ENCODE results near the gene PTPRU. TPM values are rescaled to one million over a fixed set of nuclear protein-coding genes. Genes with fewer than 3 reads are reported as not detected.
A peak's percentile ranks its signal among the peaks of the same experiment; 100 is the strongest.

The PTPRU gene
- total RNA-seq, 1 experiment from 2014 or later: 25.7 TPM

- BruUV-seq (replicated peaks): no TSS peak
- H3K4me1 ChIP-seq (ENCODE audit: insufficient read depth, low read length): peaks cover 13% of the 10 kb centered on the region
- no peaks in the 10 kb centered on the region for H3F3A ChIP-seq (ENCODE audit: low read length, unreplicated experiment)
- no peak overlapping the region for H3K27ac ChIP-seq (ENCODE audit: low read length)
- DNase-seq: no peak
- H3K79me2 ChIP-seq (ENCODE audit: low read length): no peaks in the 10 kb centered on the region
- H3K4me3 ChIP-seq (ENCODE audit: low read length): no peak overlapping the region
- H3K9me3 ChIP-seq (ENCODE audit: low read length): no peaks in the 10 kb centered on the region
- H3K27me3 ChIP-seq (ENCODE audit: low read length): no peaks in the 10 kb centered on the region
- no peak overlapping the region for H3K4me2 ChIP-seq (ENCODE audit: low read length)
- ChIA-PET POLR2A (ENCODE audit: unreplicated experiment) (no interaction called here), CTCF (no interaction called here)
- H4K20me1 ChIP-seq (ENCODE audit: low read length): no peaks in the 10 kb centered on the region
- no peak for TF ChIP-seq CTCF (conservative IDR thresholded peaks at IDR 0.05; ENCODE audit: low read depth, low read length)
- no peak for TF ChIP-seq EZH2 (IDR thresholded peaks at IDR 0.05; ENCODE audit: low read length, unreplicated experiment)
- no peak for TF ChIP-seq EZH2phosphoT487 (IDR thresholded peaks at IDR 0.05; ENCODE audit: borderline replicate concordance, low read length)
- H3K9ac ChIP-seq (ENCODE audit: low read length): no peak overlapping the region
- H2AFZ ChIP-seq (ENCODE audit: low read length): no peak overlapping the region
- intact Hi-C loops (cut with micrococcal nuclease): no loop called here
- no peaks in the 10 kb centered on the region for H3K9me2 ChIP-seq (replicated peaks; ENCODE audit: low read length)
- ATAC-seq: no peak
- H3K36me3 ChIP-seq (ENCODE audit: low read depth, low read length): no peaks in the 10 kb centered on the region
Observed at GRCh38 chr1:29279406-29279805, 43.1 kb downstream of the PTPRU start.

GRCh38 chr1:29279951-29280391 is 43.6 kb downstream of the PTPRU start:
- CTCF ChIA-PET: no interaction called here
- Histone ChIP-seq H3K4me2 (ENCODE audit: low read length) (no peak overlapping the region), H3K9me2 (replicated peaks; ENCODE audit: low read length) (no peaks in the 10 kb centered on the region), H3K9ac (ENCODE audit: low read length) (no peak overlapping the region), H3K79me2 (ENCODE audit: low read length) (no peaks in the 10 kb centered on the region), H2AFZ (ENCODE audit: low read length) (no peak overlapping the region), H3K36me3 (ENCODE audit: low read depth, low read length) (no peaks in the 10 kb centered on the region), H3F3A (ENCODE audit: low read length, unreplicated experiment) (no peaks in the 10 kb centered on the region), H3K27me3 (ENCODE audit: low read length) (no peaks in the 10 kb centered on the region), H3K4me1 (ENCODE audit: insufficient read depth, low read length) (peaks cover 13% of the 10 kb centered on the region), H3K27ac (ENCODE audit: low read length) (no peak overlapping the region), H3K4me3 (ENCODE audit: low read length) (no peak overlapping the region), H3K9me3 (ENCODE audit: low read length) (no peaks in the 10 kb centered on the region), H4K20me1 (ENCODE audit: low read length) (no peaks in the 10 kb centered on the region)
- no TSS peak for BruUV-seq (replicated peaks)
- ATAC-seq (no peak), DNase-seq (no peak)
- TF ChIP-seq CTCF (conservative IDR thresholded peaks at IDR 0.05; ENCODE audit: low read depth, low read length) (no peak), EZH2phosphoT487 (IDR thresholded peaks at IDR 0.05; ENCODE audit: borderline replicate concordance, low read length) (no peak), EZH2 (IDR thresholded peaks at IDR 0.05; ENCODE audit: low read length, unreplicated experiment) (no peak)
- intact Hi-C loops (cut with micrococcal nuclease): no loop called here
- POLR2A ChIA-PET (ENCODE audit: unreplicated experiment): no interaction called here

GRCh38 chr1:29280409-29281131 is 44.2 kb downstream of the PTPRU start:
- H3K36me3 ChIP-seq (ENCODE audit: low read depth, low read length): no peaks in the 10 kb centered on the region
- H3K79me2 ChIP-seq (ENCODE audit: low read length): no peaks in the 10 kb centered on the region
- peak overlapping the region; percentile 19; the same call in 1 of the 2 replicates for H3K4me2 ChIP-seq (ENCODE audit: low read length)
- no peak overlapping the region for H2AFZ ChIP-seq (ENCODE audit: low read length)
- H3K9me3 ChIP-seq (ENCODE audit: low read length): no peaks in the 10 kb centered on the region
- DNase-seq (peak; percentile 64), ATAC-seq (peak; percentile 77)
- no peak for TF ChIP-seq EZH2 (IDR thresholded peaks at IDR 0.05; ENCODE audit: low read length, unreplicated experiment)
- no peak for TF ChIP-seq CTCF (conservative IDR thresholded peaks at IDR 0.05; ENCODE audit: low read depth, low read length)
- TF ChIP-seq EZH2phosphoT487 (IDR thresholded peaks at IDR 0.05; ENCODE audit: borderline replicate concordance, low read length): no peak
- BruUV-seq (replicated peaks): no TSS peak
- H4K20me1 ChIP-seq (ENCODE audit: low read length): no peaks in the 10 kb centered on the region
- no peaks in the 10 kb centered on the region for H3K9me2 ChIP-seq (replicated peaks; ENCODE audit: low read length)
- peaks cover 13% of the 10 kb centered on the region for H3K4me1 ChIP-seq (ENCODE audit: insufficient read depth, low read length)
- H3K4me3 ChIP-seq (ENCODE audit: low read length): no peak overlapping the region
- no peaks in the 10 kb centered on the region for H3K27me3 ChIP-seq (ENCODE audit: low read length)
- ChIA-PET CTCF (no interaction called here), POLR2A (ENCODE audit: unreplicated experiment) (no interaction called here)
- no peak overlapping the region for H3K9ac ChIP-seq (ENCODE audit: low read length)
- no peak overlapping the region for H3K27ac ChIP-seq (ENCODE audit: low read length)
- intact Hi-C loops (cut with micrococcal nuclease): no loop called here
- H3F3A ChIP-seq (ENCODE audit: low read length, unreplicated experiment): no peaks in the 10 kb centered on the region
